Prostate gland (tissue), 2 donors: ENCODE measurements around the gene CCDC80.

ENCODE experiments used
- POLR2AphosphoS5 ChIP-seq: sonication (generic); formaldehyde crosslinking; IDR thresholded peaks from one replicate; pipeline ENCODE4 v1.6.1; 2017; ENCODE audit warnings: antibody characterized with exemption
- TF ChIP-seq, protein P1 (sequence below), 4 experiments: fragments of 200-600 bp in 2 of 4; fragments of 450-650 bp in 2 of 4; sonication (generic) in 2 of 4; IDR thresholded peaks; 1 replicate in 3 of 4; 2 replicates in 1 of 4; pipeline ENCODE4 v1.5.1; 2016 to 2019; ENCODE audit warnings: antibody characterized with exemption in 4 of 4, mild to moderate bottlenecking in 2 of 4, moderate library complexity in 2 of 4

DNA sequence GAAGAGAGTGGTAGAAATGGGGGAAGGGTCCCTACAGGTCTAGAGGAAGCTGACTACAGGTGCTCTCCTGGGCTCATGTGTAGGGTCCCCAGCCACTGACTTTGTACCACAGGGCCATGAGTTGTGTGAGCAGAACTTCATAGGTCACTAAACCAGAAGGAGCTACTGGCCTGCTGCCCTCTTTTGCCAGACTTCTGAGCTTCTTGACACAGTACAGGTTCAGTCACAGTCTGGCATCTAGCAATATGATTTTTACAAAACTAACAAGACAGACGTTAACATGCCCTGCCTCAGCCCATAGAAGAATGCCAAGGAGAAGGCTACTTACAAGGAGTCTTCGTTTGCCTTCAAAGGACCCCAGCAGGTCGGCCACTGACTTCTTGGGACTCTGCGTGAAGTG lies 3.2 kb downstream of the CCDC80 start:
- TF ChIP-seq, protein P1, sequence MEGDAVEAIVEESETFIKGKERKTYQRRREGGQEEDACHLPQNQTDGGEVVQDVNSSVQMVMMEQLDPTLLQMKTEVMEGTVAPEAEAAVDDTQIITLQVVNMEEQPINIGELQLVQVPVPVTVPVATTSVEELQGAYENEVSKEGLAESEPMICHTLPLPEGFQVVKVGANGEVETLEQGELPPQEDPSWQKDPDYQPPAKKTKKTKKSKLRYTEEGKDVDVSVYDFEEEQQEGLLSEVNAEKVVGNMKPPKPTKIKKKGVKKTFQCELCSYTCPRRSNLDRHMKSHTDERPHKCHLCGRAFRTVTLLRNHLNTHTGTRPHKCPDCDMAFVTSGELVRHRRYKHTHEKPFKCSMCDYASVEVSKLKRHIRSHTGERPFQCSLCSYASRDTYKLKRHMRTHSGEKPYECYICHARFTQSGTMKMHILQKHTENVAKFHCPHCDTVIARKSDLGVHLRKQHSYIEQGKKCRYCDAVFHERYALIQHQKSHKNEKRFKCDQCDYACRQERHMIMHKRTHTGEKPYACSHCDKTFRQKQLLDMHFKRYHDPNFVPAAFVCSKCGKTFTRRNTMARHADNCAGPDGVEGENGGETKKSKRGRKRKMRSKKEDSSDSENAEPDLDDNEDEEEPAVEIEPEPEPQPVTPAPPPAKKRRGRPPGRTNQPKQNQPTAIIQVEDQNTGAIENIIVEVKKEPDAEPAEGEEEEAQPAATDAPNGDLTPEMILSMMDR (IDR thresholded peaks at IDR 0.05) = no peak
- TF ChIP-seq POLR2AphosphoS5 = no peak
